GM12865 (cell line): ENCODE results near the gene OMP.
A peak's percentile ranks its signal among the peaks of the same experiment; 100 is the strongest.

Experiments used
- DNase-seq: peaks from one replicate; pipeline ENCODE4 v3.0.0; 2010; ENCODE audit warnings: low read depth
- H3K4me3 ChIP-seq: 2 replicates; pipeline ENCODE4 v1.5.1; 2011; ENCODE audit warnings: mild to moderate bottlenecking, low read depth, low read length, control low read depth
- CTCF ChIP-seq: IDR thresholded peaks from 2 replicates; pipeline ENCODE4 v1.5.1; 2011; ENCODE audit warnings: low read length, control low read depth, low read depth, inconsistent platforms; ENCODE audit not compliant: insufficient read depth; ENCODE audit errors: missing control alignments

Gene OMP

GRCh38 chr11:77111946-77112345, 9.3 kb downstream of the OMP start:
- H3K4me3 ChIP-seq = no peak overlapping the region
- TF ChIP-seq CTCF = no peak
- no peak for DNase-seq

- H3K4me3 ChIP-seq = no peak overlapping the region
- DNase-seq = no peak
- no peak for TF ChIP-seq CTCF
These were observed 10.2 kb downstream of the OMP start for GRCh38 chr11:77112641-77113381.

- DNase-seq = peak; percentile 12
- H3K4me3 ChIP-seq = no peak overlapping the region
- TF ChIP-seq CTCF = peak; percentile 39
These were observed 10.9 kb downstream of the OMP start for GRCh38 chr11:77113382-77114088.

- no peak overlapping the region for H3K4me3 ChIP-seq
- no peak for DNase-seq
- no peak for TF ChIP-seq CTCF
These were observed 11.4 kb downstream of the OMP start for GRCh38 chr11:77114089-77114463.

- no peak overlapping the region for H3K4me3 ChIP-seq
- no peak for DNase-seq
- TF ChIP-seq CTCF = peak; percentile 31
These were observed 12.6 kb downstream of the OMP start for GRCh38 chr11:77115181-77115611.

GRCh38 chr11:77115956-77116355, 13.3 kb downstream of the OMP start:
- no peak for TF ChIP-seq CTCF
- DNase-seq = no peak
- H3K4me3 ChIP-seq = no peak overlapping the region

GRCh38 chr11:77117492-77117891, 14.9 kb downstream of the OMP start:
- no peak for DNase-seq
- TF ChIP-seq CTCF = no peak
- no peak overlapping the region for H3K4me3 ChIP-seq
